ENCODE results near the gene RNF186. TPM values are rescaled to one million over a fixed set of nuclear protein-coding genes. Genes with fewer than 3 reads are reported as not detected.

Gene RNF186
- total RNA-seq, 1 experiment from 2014 or later: not detected

DNA sequence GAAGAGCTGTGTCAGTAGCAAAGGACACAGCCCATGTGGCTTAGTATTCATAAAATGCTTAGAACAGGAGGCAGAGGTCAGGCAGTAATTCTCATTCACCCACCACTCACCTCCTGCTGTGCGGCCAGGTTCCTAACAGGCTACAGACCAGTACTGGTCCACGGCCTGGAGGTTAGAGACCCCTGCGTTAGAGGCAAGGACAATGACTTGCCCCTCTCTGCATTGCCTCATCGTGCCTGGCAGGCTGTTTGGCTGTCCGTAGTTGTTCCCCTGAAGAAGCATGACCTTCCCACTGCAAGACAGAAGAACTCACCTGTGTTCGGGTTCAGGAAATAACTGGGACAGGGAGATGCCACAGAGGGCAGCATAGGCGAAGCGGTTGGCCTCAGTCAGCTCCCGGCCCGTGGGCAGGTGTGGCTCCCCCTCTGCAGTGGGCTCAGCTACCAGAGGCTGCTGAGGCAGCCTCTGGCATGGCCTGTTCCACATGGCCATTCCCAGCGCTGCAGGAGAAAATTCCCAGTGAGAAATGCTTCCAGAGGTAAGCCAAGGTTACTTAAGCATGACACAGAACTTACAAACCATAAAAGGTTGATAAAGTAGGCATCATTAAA lies 34.7 kb downstream of the RNF186 start:
- H3K9me2 ChIP-seq (replicated peaks; ENCODE audit: insufficient read depth, low read length): no peaks in the 10 kb centered on the region
- H3K9ac ChIP-seq (ENCODE audit: low read length): no peak overlapping the region
- no peak overlapping the region for H3K4me3 ChIP-seq (ENCODE audit: low read length)
- H4K20me1 ChIP-seq (ENCODE audit: insufficient read depth, low read depth, low read length): no peaks in the 10 kb centered on the region
- no peaks in the 10 kb centered on the region for H3K9me3 ChIP-seq (ENCODE audit: low read length)
- no peaks in the 10 kb centered on the region for H3K79me2 ChIP-seq (ENCODE audit: low read length)
- DNase-seq: no peak
- no peaks in the 10 kb centered on the region for H3K27me3 ChIP-seq (ENCODE audit: low read length)
- no peak overlapping the region for H2AFZ ChIP-seq (ENCODE audit: low read length)
- no peak overlapping the region for H3K27ac ChIP-seq (ENCODE audit: low read length)
- no peak overlapping the region for H3K4me2 ChIP-seq (ENCODE audit: low read depth, low read length, poor library complexity, severe bottlenecking)
- no peaks in the 10 kb centered on the region for H3K4me1 ChIP-seq (ENCODE audit: low read length)
- peaks cover 4% of the 10 kb centered on the region for H3K36me3 ChIP-seq (ENCODE audit: insufficient read depth, low read length)

GRCh38 chr1:19776933-19777332 lies 38.1 kb downstream of the RNF186 start:
- Histone ChIP-seq H3K9me3 (ENCODE audit: low read length) (no peaks in the 10 kb centered on the region), H3K27ac (ENCODE audit: low read length) (no peak overlapping the region), H4K20me1 (ENCODE audit: insufficient read depth, low read depth, low read length) (no peaks in the 10 kb centered on the region), H3K27me3 (ENCODE audit: low read length) (no peaks in the 10 kb centered on the region), H3K9ac (ENCODE audit: low read length) (no peak overlapping the region), H3K79me2 (ENCODE audit: low read length) (no peaks in the 10 kb centered on the region), H3K36me3 (ENCODE audit: insufficient read depth, low read length) (peaks cover 4% of the 10 kb centered on the region), H3K4me2 (ENCODE audit: low read depth, low read length, poor library complexity, severe bottlenecking) (no peak overlapping the region), H3K4me3 (ENCODE audit: low read length) (no peak overlapping the region), H3K9me2 (replicated peaks; ENCODE audit: insufficient read depth, low read length) (no peaks in the 10 kb centered on the region), H2AFZ (ENCODE audit: low read length) (no peak overlapping the region), H3K4me1 (ENCODE audit: low read length) (no peaks in the 10 kb centered on the region)
- no peak for DNase-seq

GRCh38 chr1:19776287-19776686 lies 38.8 kb downstream of the RNF186 start:
- Histone ChIP-seq H3K4me1 (ENCODE audit: low read length) (no peaks in the 10 kb centered on the region), H3K36me3 (ENCODE audit: insufficient read depth, low read length) (peaks cover 4% of the 10 kb centered on the region), H3K27me3 (ENCODE audit: low read length) (no peaks in the 10 kb centered on the region), H3K79me2 (ENCODE audit: low read length) (no peaks in the 10 kb centered on the region), H3K9me2 (replicated peaks; ENCODE audit: insufficient read depth, low read length) (no peaks in the 10 kb centered on the region), H3K9me3 (ENCODE audit: low read length) (no peaks in the 10 kb centered on the region), H3K4me2 (ENCODE audit: low read depth, low read length, poor library complexity, severe bottlenecking) (no peak overlapping the region), H3K27ac (ENCODE audit: low read length) (no peak overlapping the region), H4K20me1 (ENCODE audit: insufficient read depth, low read depth, low read length) (no peaks in the 10 kb centered on the region), H3K9ac (ENCODE audit: low read length) (no peak overlapping the region), H3K4me3 (ENCODE audit: low read length) (no peak overlapping the region), H2AFZ (ENCODE audit: low read length) (no peak overlapping the region)
- no peak for DNase-seq

DNA sequence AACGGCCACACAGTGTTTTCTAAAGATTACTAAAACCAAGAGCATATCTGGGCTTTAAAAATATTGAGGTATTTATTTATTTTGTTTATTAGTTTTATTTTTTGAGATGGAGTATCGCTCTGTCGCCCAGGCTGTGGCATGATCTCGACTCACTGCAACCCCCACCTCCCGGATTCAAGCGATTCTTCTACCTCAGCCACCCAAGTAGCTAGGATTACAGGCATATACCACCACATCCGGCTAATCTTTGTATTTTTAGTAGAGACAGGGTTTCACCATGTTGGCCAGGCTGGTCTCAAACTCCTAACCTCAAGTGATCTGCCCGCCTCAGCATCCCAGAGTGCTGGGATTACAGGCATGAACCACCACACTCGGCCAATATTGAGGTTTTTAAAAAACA lies 39.3 kb downstream of the RNF186 start:
- Histone ChIP-seq H3K9me3 (ENCODE audit: low read length) (no peaks in the 10 kb centered on the region), H3K36me3 (ENCODE audit: insufficient read depth, low read length) (peaks cover 4% of the 10 kb centered on the region), H3K9ac (ENCODE audit: low read length) (no peak overlapping the region), H3K4me3 (ENCODE audit: low read length) (no peak overlapping the region), H3K4me2 (ENCODE audit: low read depth, low read length, poor library complexity, severe bottlenecking) (no peak overlapping the region), H2AFZ (ENCODE audit: low read length) (no peak overlapping the region), H3K27me3 (ENCODE audit: low read length) (no peaks in the 10 kb centered on the region), H4K20me1 (ENCODE audit: insufficient read depth, low read depth, low read length) (no peaks in the 10 kb centered on the region), H3K4me1 (ENCODE audit: low read length) (no peaks in the 10 kb centered on the region), H3K27ac (ENCODE audit: low read length) (no peak overlapping the region), H3K9me2 (replicated peaks; ENCODE audit: insufficient read depth, low read length) (no peaks in the 10 kb centered on the region), H3K79me2 (ENCODE audit: low read length) (no peaks in the 10 kb centered on the region)
- no peak for DNase-seq

DNA sequence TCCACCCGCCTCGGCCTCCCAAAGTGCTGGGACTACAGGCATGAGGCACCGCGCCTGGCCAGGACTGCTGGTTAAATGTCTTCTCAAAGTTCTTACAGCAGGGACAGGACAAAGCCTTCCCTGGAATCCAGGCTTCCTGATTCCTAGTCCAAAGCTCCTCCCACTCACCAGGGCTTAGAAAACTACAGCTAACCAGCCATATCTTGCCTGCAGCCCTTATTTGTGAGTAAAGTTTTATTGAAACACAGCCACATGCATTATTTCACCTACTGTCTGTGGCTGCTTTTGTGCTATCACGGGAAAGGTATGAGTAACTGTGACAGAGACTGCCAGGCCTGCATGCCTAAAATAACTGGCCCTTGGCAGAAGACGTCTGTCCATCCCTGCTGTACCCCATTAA lies 39.8 kb downstream of the RNF186 start:
- no peak for DNase-seq
- Histone ChIP-seq H2AFZ (ENCODE audit: low read length) (no peak overlapping the region), H3K27ac (ENCODE audit: low read length) (no peak overlapping the region), H3K79me2 (ENCODE audit: low read length) (no peaks in the 10 kb centered on the region), H3K9me2 (replicated peaks; ENCODE audit: insufficient read depth, low read length) (no peaks in the 10 kb centered on the region), H3K36me3 (ENCODE audit: insufficient read depth, low read length) (peaks cover 4% of the 10 kb centered on the region), H3K4me1 (ENCODE audit: low read length) (no peaks in the 10 kb centered on the region), H3K27me3 (ENCODE audit: low read length) (no peaks in the 10 kb centered on the region), H3K4me2 (ENCODE audit: low read depth, low read length, poor library complexity, severe bottlenecking) (no peak overlapping the region), H4K20me1 (ENCODE audit: insufficient read depth, low read depth, low read length) (no peaks in the 10 kb centered on the region), H3K9ac (ENCODE audit: low read length) (no peak overlapping the region), H3K4me3 (ENCODE audit: low read length) (no peak overlapping the region), H3K9me3 (ENCODE audit: low read length) (no peaks in the 10 kb centered on the region)

DNA sequence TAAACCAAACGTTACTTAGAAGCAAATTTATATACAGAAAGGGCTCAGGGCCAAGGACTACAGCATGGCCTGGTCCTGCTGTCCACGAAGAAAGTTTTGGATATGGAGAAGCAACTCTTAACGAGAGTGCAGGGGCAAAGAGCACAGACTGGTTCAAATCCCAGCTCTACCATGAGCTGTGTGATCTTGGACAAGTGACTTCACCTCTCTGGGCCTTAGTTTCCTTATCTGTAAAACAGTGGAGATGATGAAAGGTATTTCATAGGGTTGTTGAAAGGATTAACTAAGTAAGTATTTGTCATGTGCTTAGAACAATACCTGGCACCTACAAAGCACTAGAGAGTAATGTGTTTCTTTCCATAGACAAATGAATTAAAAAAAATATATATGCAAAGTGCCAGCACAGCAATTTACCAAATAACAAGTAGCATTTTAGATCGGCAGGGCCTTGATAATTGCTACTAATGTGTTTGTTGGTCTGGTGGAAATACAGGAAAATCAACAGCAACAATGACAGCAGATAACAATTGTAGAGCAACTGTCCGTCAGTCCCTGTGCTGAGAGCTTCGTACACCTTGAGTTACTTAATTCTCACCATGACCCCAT lies 40.8 kb downstream of the RNF186 start:
- no peaks in the 10 kb centered on the region for H3K79me2 ChIP-seq (ENCODE audit: low read length)
- H3K9me3 ChIP-seq (ENCODE audit: low read length): no peaks in the 10 kb centered on the region
- no peaks in the 10 kb centered on the region for H3K27me3 ChIP-seq (ENCODE audit: low read length)
- H3K36me3 ChIP-seq (ENCODE audit: insufficient read depth, low read length): peaks cover 1% of the 10 kb centered on the region; the same call in 1 of the 2 replicates
- DNase-seq: no peak
- H4K20me1 ChIP-seq (ENCODE audit: insufficient read depth, low read depth, low read length): no peaks in the 10 kb centered on the region
- no peak overlapping the region for H3K9ac ChIP-seq (ENCODE audit: low read length)
- H3K4me1 ChIP-seq (ENCODE audit: low read length): no peaks in the 10 kb centered on the region
- H2AFZ ChIP-seq (ENCODE audit: low read length): no peak overlapping the region
- H3K27ac ChIP-seq (ENCODE audit: low read length): no peak overlapping the region
- no peaks in the 10 kb centered on the region for H3K9me2 ChIP-seq (replicated peaks; ENCODE audit: insufficient read depth, low read length)
- no peak overlapping the region for H3K4me3 ChIP-seq (ENCODE audit: low read length)
- no peak overlapping the region for H3K4me2 ChIP-seq (ENCODE audit: low read depth, low read length, poor library complexity, severe bottlenecking)

GRCh38 chr1:19773485-19773884 lies 41.6 kb downstream of the RNF186 start:
- H2AFZ ChIP-seq (ENCODE audit: low read length): no peak overlapping the region
- H3K9me3 ChIP-seq (ENCODE audit: low read length): no peaks in the 10 kb centered on the region
- H3K4me3 ChIP-seq (ENCODE audit: low read length): no peak overlapping the region
- no peak overlapping the region for H3K27ac ChIP-seq (ENCODE audit: low read length)
- no peaks in the 10 kb centered on the region for H3K9me2 ChIP-seq (replicated peaks; ENCODE audit: insufficient read depth, low read length)
- no peak overlapping the region for H3K4me2 ChIP-seq (ENCODE audit: low read depth, low read length, poor library complexity, severe bottlenecking)
- H3K79me2 ChIP-seq (ENCODE audit: low read length): no peaks in the 10 kb centered on the region
- H3K36me3 ChIP-seq (ENCODE audit: insufficient read depth, low read length): no peaks in the 10 kb centered on the region; the same call in 1 of the 2 replicates
- H3K9ac ChIP-seq (ENCODE audit: low read length): no peak overlapping the region
- DNase-seq: no peak
- no peaks in the 10 kb centered on the region for H3K4me1 ChIP-seq (ENCODE audit: low read length)
- no peaks in the 10 kb centered on the region for H3K27me3 ChIP-seq (ENCODE audit: low read length)
- no peaks in the 10 kb centered on the region for H4K20me1 ChIP-seq (ENCODE audit: insufficient read depth, low read depth, low read length)

- Histone ChIP-seq H2AFZ (ENCODE audit: low read length) (no peak overlapping the region), H3K9ac (ENCODE audit: low read length) (no peak overlapping the region), H3K9me3 (ENCODE audit: low read length) (no peaks in the 10 kb centered on the region), H3K79me2 (ENCODE audit: low read length) (no peaks in the 10 kb centered on the region), H3K9me2 (replicated peaks; ENCODE audit: insufficient read depth, low read length) (no peaks in the 10 kb centered on the region), H3K27ac (ENCODE audit: low read length) (no peak overlapping the region), H3K27me3 (ENCODE audit: low read length) (no peaks in the 10 kb centered on the region), H3K4me1 (ENCODE audit: low read length) (no peaks in the 10 kb centered on the region), H3K4me2 (ENCODE audit: low read depth, low read length, poor library complexity, severe bottlenecking) (no peak overlapping the region), H3K36me3 (ENCODE audit: insufficient read depth, low read length) (no peaks in the 10 kb centered on the region), H3K4me3 (ENCODE audit: low read length) (no peak overlapping the region), H4K20me1 (ENCODE audit: insufficient read depth, low read depth, low read length) (no peaks in the 10 kb centered on the region)
- no peak for DNase-seq
Measured at GRCh38 chr1:19772053-19772452, 43.0 kb downstream of the RNF186 start.

Measured in Karpas-422 (cell line).